Skeletal muscle satellite cell (primary cell): ENCODE measurements around the gene CXXC5. TPM values are rescaled to one million over a fixed set of nuclear protein-coding genes. Genes with fewer than 3 reads are reported as not detected.
"Not testable (repeated sequence)": the region's sequence is repeated elsewhere in the genome, so short reads cannot be mapped to it uniquely, and the experiment has no call there.

Source experiments
- H3K27me3 ChIP-seq: 2 replicates; pipeline ENCODE4 v1.7.0; 2013; ENCODE audit warnings: low read length; ENCODE audit not compliant: control insufficient read depth, insufficient read depth
- H3K36me3 ChIP-seq: 2 replicates; pipeline ENCODE4 v1.7.0; 2013; ENCODE audit warnings: mild to moderate bottlenecking, control low read depth, low read length; ENCODE audit not compliant: insufficient read depth
- H3K4me1 ChIP-seq: 2 replicates; pipeline ENCODE4 v1.7.0; 2013; ENCODE audit warnings: low read length; ENCODE audit not compliant: control insufficient read depth, insufficient read depth
- H3K4me2 ChIP-seq: 2 replicates; pipeline ENCODE4 v1.7.0; 2013; ENCODE audit warnings: mild to moderate bottlenecking, low read length
- H3K4me3 ChIP-seq: 2 replicates; pipeline ENCODE4 v1.7.0; 2013; ENCODE audit warnings: low read length
- H3K9ac ChIP-seq: 2 replicates; pipeline ENCODE4 v1.7.0; 2013; ENCODE audit warnings: mild to moderate bottlenecking, low read depth, low read length, moderate library complexity
- H3K9me3 ChIP-seq: replicated peaks from 2 replicates; pipeline ENCODE4 v1.7.0; 2013; ENCODE audit warnings: mild to moderate bottlenecking, control low read depth, low read length
- total RNA-seq: library from RNA; depleted of rRNA; stranded (reverse); fragments of >200 nt; gene quantifications from 2 replicates; pipeline ENCODE4 v1.2.3, GENCODE V29; 2012; rRNA removed

The CXXC5 gene
- 101 and 157 TPM in 2 replicates for total RNA-seq

- no peaks in the 10 kb centered on the region for H3K27me3 ChIP-seq
- peaks cover 35% of the 10 kb centered on the region for H3K4me1 ChIP-seq
Observed at GRCh38 chr5:139648205-139649081, at the start of gene CXXC5. TSS of gene CXXC5 (plus strand) at chr5:139648349. CDS start at chr5:139680524, 32,175 bp downstream.

DNA sequence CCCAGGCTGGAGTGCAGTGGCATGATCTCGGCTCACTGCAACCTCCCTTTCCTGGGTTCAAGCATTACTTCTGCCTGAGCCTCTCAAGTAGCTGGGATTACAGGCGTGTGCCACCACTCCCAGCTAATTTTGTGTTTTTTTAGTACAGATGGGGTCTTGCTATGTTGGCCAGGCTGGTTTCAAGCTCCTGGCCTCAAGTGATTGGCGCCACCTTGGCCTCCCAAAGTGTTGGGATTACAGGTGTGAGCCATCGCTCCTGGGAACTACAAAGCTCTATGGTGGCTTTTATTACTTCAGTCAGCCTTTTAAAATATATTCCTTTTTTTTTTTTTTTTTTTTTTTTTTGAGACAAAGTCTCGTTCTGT lies 49.6 kb upstream of the CXXC5 start:
- H3K9ac ChIP-seq, H3K4me3 ChIP-seq, H3K27me3 ChIP-seq, H3K9me3 ChIP-seq, H3K4me2 ChIP-seq: not testable (repeated sequence)
- Histone ChIP-seq H3K36me3 (peaks cover 21% of the 10 kb centered on the region), H3K4me1 (peaks cover 29% of the 10 kb centered on the region)

More at GRCh38 chr5:139648205-139649081, at the start of gene CXXC5:
- peak within 1 kb of the TSS; percentile 92 for H3K4me3 ChIP-seq
- no peaks in the 10 kb centered on the region for H3K9me3 ChIP-seq
- H3K4me2 ChIP-seq: peak within 1 kb of the TSS; percentile 92
- peaks cover 3% of the 10 kb centered on the region for H3K36me3 ChIP-seq
- peak within 1 kb of the TSS; percentile 80 for H3K9ac ChIP-seq

GRCh38 chr5:139600336-139600949 lies 47.7 kb upstream of the CXXC5 start:
- Histone ChIP-seq H3K9me3 (no peaks in the 10 kb centered on the region), H3K4me2 (peak overlapping the region; percentile 39), H3K27me3 (no peaks in the 10 kb centered on the region), H3K9ac (no peak overlapping the region), H3K36me3 (peaks cover 21% of the 10 kb centered on the region), H3K4me1 (peaks cover 19% of the 10 kb centered on the region), H3K4me3 (no peak overlapping the region)

DNA sequence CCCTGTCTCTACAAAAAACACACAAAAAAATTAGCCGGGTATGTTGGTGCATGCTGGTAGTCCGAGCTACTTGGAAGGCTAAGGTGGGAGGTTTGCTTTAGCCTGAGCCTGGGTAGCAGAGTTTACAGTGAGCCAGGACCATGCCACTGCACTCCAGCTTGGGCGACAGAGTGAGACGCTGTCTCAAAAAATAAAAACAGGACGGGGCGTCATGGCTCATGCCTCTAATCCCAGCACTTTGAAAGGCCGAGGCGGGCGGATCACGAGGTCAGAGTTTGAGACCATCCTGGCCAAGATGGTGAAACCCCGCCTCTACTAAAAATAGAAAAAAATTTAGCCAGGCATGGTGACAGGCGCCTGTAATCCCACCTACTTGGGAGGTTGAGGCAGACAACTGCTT lies 46.7 kb upstream of the CXXC5 start:
- Histone ChIP-seq H3K4me1 (peaks cover 19% of the 10 kb centered on the region), H3K27me3 (no peaks in the 10 kb centered on the region), H3K9me3 (no peaks in the 10 kb centered on the region), H3K4me2 (no peak overlapping the region), H3K9ac (no peak overlapping the region), H3K36me3 (peaks cover 27% of the 10 kb centered on the region), H3K4me3 (no peak overlapping the region)

GRCh38 chr5:139601948-139602347 lies 46.2 kb upstream of the CXXC5 start:
- H3K36me3 ChIP-seq: peaks cover 30% of the 10 kb centered on the region

DNA sequence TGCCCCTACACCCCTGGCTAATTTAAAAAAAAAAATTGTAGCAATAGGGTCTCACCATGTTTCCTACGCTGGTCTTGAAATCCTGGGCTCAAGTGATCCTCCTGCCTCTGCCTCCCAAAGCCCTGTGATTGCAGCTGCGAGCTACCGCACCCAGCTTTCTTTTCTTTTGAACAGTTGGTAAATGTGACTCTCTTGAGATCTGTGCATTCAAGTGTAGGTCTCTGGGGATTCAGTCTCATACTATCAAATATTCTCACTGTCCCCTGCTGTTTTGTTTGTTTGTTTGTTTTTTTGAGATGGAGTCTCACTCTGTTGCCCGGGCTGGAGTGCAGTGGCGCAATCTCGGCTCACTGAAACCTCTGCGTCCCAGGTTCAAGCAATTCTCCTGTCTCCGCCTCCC lies 42.3 kb upstream of the CXXC5 start:
- Histone ChIP-seq H3K9ac (no peak overlapping the region), H3K4me2 (no peak overlapping the region), H3K4me3 (no peak overlapping the region), H3K9me3 (no peaks in the 10 kb centered on the region), H3K27me3 (no peaks in the 10 kb centered on the region), H3K36me3 (peaks cover 31% of the 10 kb centered on the region), H3K4me1 (peaks cover 6% of the 10 kb centered on the region)

More at GRCh38 chr5:139601948-139602347, 46.2 kb upstream of the CXXC5 start:
- not testable (repeated sequence) for H3K9ac ChIP-seq, H3K4me3 ChIP-seq, H3K9me3 ChIP-seq, H3K4me2 ChIP-seq, H3K27me3 ChIP-seq
- H3K4me1 ChIP-seq: peaks cover 19% of the 10 kb centered on the region

DNA sequence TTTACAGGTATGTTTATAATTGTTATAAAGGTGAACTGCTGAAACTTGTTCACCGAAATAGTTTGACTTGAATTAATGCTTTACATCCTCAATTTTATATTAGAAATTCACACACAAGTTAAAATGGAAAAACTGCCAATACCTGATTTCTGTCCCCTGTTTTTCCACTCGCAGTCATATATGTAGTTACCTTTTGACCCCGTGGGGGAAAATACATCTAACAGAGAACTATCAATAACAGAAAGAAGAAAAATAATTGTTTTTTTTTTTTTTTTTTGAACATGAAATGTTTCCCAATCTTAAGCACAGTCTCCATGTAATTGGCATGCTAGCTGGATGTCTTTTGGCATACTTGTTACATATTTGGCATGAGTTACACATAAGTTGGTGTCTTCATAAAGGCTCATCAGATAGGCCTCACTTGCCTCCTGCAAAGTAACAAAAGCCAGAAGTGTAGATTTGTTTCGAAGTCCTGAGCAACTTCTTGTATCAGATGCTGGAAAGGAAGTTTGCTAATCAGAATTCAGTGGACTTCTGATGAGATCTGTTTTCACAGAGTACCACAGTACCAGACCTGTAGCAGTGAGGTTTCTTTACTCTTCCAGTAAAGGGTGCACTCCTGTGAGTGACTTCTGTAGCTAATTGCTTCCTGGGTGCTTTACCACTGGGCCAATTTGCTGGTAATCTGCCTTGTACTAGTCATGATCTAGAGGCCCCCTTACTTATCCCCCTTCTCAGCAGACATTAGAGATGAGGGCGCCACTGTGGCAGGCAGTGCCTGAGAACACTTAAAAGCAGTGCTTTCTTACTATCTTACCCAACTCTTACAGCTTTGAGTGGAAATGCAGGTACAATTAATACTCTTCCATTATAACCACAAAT lies 36.2 kb upstream of the CXXC5 start:
- Histone ChIP-seq H3K27me3 (no peaks in the 10 kb centered on the region), H3K4me1 (no peaks in the 10 kb centered on the region), H3K9ac (no peak overlapping the region), H3K4me3 (no peak overlapping the region), H3K36me3 (peaks cover 15% of the 10 kb centered on the region), H3K4me2 (no peak overlapping the region), H3K9me3 (no peaks in the 10 kb centered on the region)

DNA sequence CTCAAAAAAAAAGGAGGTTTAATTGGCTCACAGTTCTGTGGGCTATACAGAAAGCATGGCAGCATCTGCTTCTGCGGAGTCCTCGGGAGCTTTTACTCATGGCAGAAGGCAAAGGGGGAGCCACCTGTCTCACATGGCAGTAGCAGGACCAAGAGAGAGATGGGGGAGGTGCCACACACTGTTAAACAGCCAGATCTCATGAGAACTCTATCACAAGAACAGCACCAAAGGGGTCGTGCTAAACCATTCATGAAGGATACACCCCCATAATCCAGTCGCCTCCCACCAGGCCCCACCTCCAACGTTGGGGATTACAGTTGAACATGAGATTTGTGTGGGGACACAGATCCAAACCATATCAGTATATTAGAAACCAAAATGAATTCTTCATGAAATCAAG lies 28.3 kb upstream of the CXXC5 start:
- Histone ChIP-seq H3K4me1 (no peaks in the 10 kb centered on the region), H3K4me2 (no peak overlapping the region), H3K36me3 (peaks cover 54% of the 10 kb centered on the region), H3K9me3 (no peaks in the 10 kb centered on the region), H3K4me3 (no peak overlapping the region), H3K9ac (no peak overlapping the region), H3K27me3 (no peaks in the 10 kb centered on the region)

DNA sequence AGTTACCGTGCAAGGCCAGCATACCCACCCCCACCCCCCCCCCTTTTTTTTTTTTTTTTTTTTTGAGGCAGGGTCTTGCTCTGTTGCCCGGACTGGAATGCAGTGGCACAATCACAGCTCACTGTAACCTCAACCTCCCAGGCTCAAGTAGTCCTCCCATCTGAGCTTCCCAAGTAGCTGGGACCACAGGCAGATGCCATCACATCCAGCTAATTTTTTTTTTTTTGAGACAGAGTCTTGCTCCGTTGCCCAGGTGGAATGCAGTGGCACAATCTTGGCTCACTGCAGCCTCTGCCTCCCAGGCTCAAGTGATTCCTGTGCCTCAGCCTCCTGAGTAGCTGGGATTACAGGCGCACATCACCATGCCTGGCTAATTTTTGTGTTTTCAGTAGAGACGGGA lies 22.8 kb upstream of the CXXC5 start:
- not testable (repeated sequence) for H3K4me2 ChIP-seq, H3K4me3 ChIP-seq, H3K9ac ChIP-seq, H3K4me1 ChIP-seq, H3K27me3 ChIP-seq, H3K9me3 ChIP-seq
- H3K36me3 ChIP-seq: peaks cover 71% of the 10 kb centered on the region

- Histone ChIP-seq H3K36me3 (peaks cover 39% of the 10 kb centered on the region), H3K9me3 (no peaks in the 10 kb centered on the region), H3K4me3 (no peak overlapping the region), H3K4me2 (no peak overlapping the region), H3K9ac (no peak overlapping the region), H3K4me1 (peaks cover 11% of the 10 kb centered on the region), H3K27me3 (no peaks in the 10 kb centered on the region)
Observed at GRCh38 chr5:139630855-139631254, 17.3 kb upstream of the CXXC5 start.

DNA sequence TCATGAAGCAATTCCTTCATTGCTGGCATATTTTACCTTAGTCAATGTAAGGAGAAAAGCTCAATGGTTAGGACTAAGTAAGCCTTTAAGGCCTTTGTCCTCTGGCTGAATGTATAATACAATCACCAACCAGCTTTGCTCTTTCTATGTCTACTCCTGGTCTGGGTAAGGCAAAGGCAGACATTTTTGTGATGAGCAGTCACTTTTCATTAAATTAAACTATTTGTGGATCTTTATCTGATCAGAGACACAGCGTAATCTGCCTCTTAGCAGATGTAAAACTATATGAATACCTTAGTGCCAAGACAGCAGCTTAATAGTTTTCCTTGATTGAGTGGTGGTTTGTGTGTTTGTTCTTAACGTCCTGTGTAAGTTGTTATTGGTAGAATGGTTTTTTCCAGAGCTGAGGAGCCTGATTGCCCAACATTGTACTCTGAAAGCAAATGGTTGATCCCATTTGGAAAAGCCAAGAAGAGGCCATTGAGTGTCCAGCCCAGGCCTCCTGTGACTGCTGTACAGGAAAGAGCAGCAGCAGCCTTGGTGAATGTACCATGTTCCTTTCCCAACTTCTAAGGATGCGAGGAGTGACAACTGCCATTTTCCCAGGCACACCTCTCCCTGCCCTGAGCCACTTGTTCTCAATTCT lies 16.5 kb upstream of the CXXC5 start:
- Histone ChIP-seq H3K4me1 (peaks cover 19% of the 10 kb centered on the region), H3K4me3 (no peak overlapping the region), H3K36me3 (peaks cover 31% of the 10 kb centered on the region), H3K4me2 (no peak overlapping the region), H3K27me3 (no peaks in the 10 kb centered on the region), H3K9me3 (no peaks in the 10 kb centered on the region), H3K9ac (no peak overlapping the region)
